RWPE2 (cell line): ENCODE data around the gene RNF166.

ENCODE experiments used
- ATAC-seq: fragments of 200-7000 bp; cut with Tn5 transposase; 3 replicates; pipeline ENCODE4 v1.9.1; 2021; ENCODE audit warnings: low read depth
- DNase-seq: peaks from one replicate; pipeline ENCODE4 v3.0.0-alpha.2; 2020; ENCODE audit warnings: low spot score
- H3K27ac ChIP-seq: fragments of 450-650 bp; 2 replicates; pipeline ENCODE4 v1.5.1; 2017; ENCODE audit warnings: mild to moderate bottlenecking; ENCODE audit not compliant: poor library complexity, severe bottlenecking
- H3K27me3 ChIP-seq: fragments of 250-450 bp; sonication (Bioruptor Pico); 2 replicates; pipeline ENCODE4 v1.5.1; 2021; ENCODE audit warnings: mild to moderate bottlenecking, moderate library complexity; ENCODE audit not compliant: insufficient read depth, poor library complexity, severe bottlenecking
- H3K36me3 ChIP-seq: fragments of 250-450 bp; sonication (Bioruptor Pico); 2 replicates; pipeline ENCODE4 v1.5.1; 2020; ENCODE audit warnings: low read depth, mild to moderate bottlenecking, moderate library complexity
- H3K4me1 ChIP-seq: fragments of 250-450 bp; sonication (Bioruptor Pico); 2 replicates; pipeline ENCODE4 v1.5.1; 2021; ENCODE audit warnings: mild to moderate bottlenecking, moderate library complexity; ENCODE audit not compliant: insufficient read depth, poor library complexity, severe bottlenecking
- H3K4me3 ChIP-seq: fragments of 250-450 bp; sonication (Bioruptor Pico); 2 replicates; pipeline ENCODE4 v1.5.1; 2021; ENCODE audit warnings: mild to moderate bottlenecking, moderate library complexity; ENCODE audit not compliant: severe bottlenecking
- H3K9me3 ChIP-seq: fragments of 250-450 bp; sonication (Bioruptor Pico); 2 replicates; pipeline ENCODE4 v1.5.1; 2021; ENCODE audit warnings: mild to moderate bottlenecking, moderate library complexity; ENCODE audit not compliant: severe bottlenecking
- CTCF ChIP-seq: fragments of 450-650 bp; IDR thresholded peaks from one replicate; pipeline ENCODE4 v1.5.1; 2017; ENCODE audit warnings: mild to moderate bottlenecking, moderate library complexity; ENCODE audit not compliant: poor library complexity, severe bottlenecking

The RNF166 gene

DNA sequence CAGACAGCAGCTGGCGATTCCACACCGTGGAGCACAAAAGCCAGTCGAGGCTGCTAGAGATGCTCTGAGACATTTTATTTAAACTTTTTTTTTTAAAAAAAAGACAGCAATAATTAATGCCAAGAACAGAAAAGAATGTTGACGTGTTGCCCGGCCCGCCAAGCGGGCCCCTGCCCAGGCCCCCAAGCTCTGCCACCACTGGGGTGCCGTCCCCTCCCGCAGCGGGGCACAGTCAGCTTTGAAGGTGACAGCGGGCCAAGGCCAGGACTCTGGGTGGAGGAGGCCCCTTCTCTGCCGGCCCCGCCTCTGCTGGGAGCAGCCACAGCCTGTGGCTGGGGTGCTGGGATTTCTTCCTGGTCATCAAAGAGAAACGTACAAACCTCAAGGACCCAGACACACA is 9.8 kb downstream of the RNF166 start:
- ATAC-seq = no peak
- Histone ChIP-seq H3K36me3 (peaks cover 20% of the 10 kb centered on the region), H3K27me3 (no peaks in the 10 kb centered on the region), H3K4me3 (no peak overlapping the region), H3K9me3 (no peaks in the 10 kb centered on the region), H3K27ac (no peak overlapping the region), H3K4me1 (peaks cover 7% of the 10 kb centered on the region)
- no peak for DNase-seq
- no peak for TF ChIP-seq CTCF

GRCh38 chr16:88695753-88696152 is 10.5 kb downstream of the RNF166 start:
- ATAC-seq (no peak), DNase-seq (no peak)
- Histone ChIP-seq H3K4me1 (peaks cover 1% of the 10 kb centered on the region), H3K36me3 (peaks cover 20% of the 10 kb centered on the region), H3K27me3 (no peaks in the 10 kb centered on the region), H3K9me3 (no peaks in the 10 kb centered on the region), H3K4me3 (no peak overlapping the region), H3K27ac (no peak overlapping the region)
- no peak for TF ChIP-seq CTCF

DNA sequence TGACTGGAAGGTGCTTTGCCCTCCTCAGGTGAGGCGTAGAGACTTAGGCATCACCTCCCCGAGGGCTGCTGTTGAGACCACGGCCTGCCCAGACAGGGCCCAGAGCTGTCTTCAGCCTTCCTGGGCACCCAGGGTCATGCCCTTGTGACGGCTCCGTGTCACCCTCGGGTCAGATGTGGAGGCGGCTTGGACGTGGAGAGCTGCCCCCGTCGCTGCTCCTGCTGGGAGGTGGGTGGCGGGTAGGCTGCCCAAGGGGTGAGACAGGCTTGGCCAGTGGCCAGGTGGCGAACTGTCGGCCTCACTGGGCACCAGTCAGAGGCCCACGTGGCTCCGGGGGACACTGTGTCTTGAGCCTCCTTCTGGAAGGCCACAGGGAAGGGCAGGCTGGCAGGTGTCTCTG is 11.0 kb downstream of the RNF166 start:
- Histone ChIP-seq H3K27me3 (no peaks in the 10 kb centered on the region), H3K4me1 (no peaks in the 10 kb centered on the region), H3K27ac (no peak overlapping the region), H3K4me3 (no peak overlapping the region), H3K9me3 (no peaks in the 10 kb centered on the region), H3K36me3 (peaks cover 16% of the 10 kb centered on the region)
- DNase-seq (no peak), ATAC-seq (peak; percentile 4; the same call in 1 of the 3 replicates)
- TF ChIP-seq CTCF = no peak

GRCh38 chr16:88694221-88695087 is 11.8 kb downstream of the RNF166 start:
- ATAC-seq (no peak), DNase-seq (no peak)
- Histone ChIP-seq H3K9me3 (no peaks in the 10 kb centered on the region), H3K4me1 (no peaks in the 10 kb centered on the region), H3K4me3 (no peak overlapping the region), H3K27ac (no peak overlapping the region), H3K36me3 (peaks cover 16% of the 10 kb centered on the region), H3K27me3 (no peaks in the 10 kb centered on the region)
- no peak for TF ChIP-seq CTCF
